Neural crest cell (in vitro differentiated cells): Measurements from ENCODE around the gene NEURL2. TPM values are rescaled to one million over a fixed set of nuclear protein-coding genes. Genes with fewer than 3 reads are reported as not detected.

ENCODE experiments used
- DNase-seq: peaks from one replicate; pipeline ENCODE4 v3.0.0; 2021; ENCODE audit warnings: low read depth, mixed read lengths, low spot score
- H3K27ac Mint-ChIP-seq: one replicate; pipeline ENCODE4 v1.8.0; 2021; ENCODE audit warnings: mild to moderate bottlenecking, mixed read lengths; ENCODE audit not compliant: unreplicated experiment
- H3K27me3 Mint-ChIP-seq: 2 replicates; pipeline ENCODE4 v1.8.0; 2021; ENCODE audit warnings: low read depth, mild to moderate bottlenecking, mixed read lengths
- H3K36me3 Mint-ChIP-seq: 2 replicates; pipeline ENCODE4 v1.8.0; 2021; ENCODE audit warnings: low read depth, mild to moderate bottlenecking, mixed read lengths
- H3K4me1 Mint-ChIP-seq: 2 replicates; pipeline ENCODE4 v1.8.0; 2021; ENCODE audit warnings: mixed read lengths
- H3K4me3 Mint-ChIP-seq: one replicate; pipeline ENCODE4 v1.8.0; 2021; ENCODE audit warnings: mild to moderate bottlenecking, mixed read lengths
- H3K9me3 Mint-ChIP-seq: 2 replicates; pipeline ENCODE4 v1.8.0; 2021; ENCODE audit warnings: mixed read lengths
- total RNA-seq: library from RNA; stranded (reverse); gene quantifications from 2 replicates; pipeline ENCODE4 v1.2.1, GENCODE V29; 2021
- TF ChIP-seq, protein P1 (sequence below): fragments of 200-600 bp; sonication (generic); conservative IDR thresholded peaks from 2 replicates; pipeline ENCODE4 v1.5.0; 2021; ENCODE audit warnings: antibody characterized with exemption, mild to moderate bottlenecking

Gene NEURL2
- total RNA-seq, 1 donor from 2014 or later = 3.5 TPM

- Mint-ChIP-seq H3K27ac (no peak overlapping the region), H3K27me3 (peaks cover under 1% of the 10 kb centered on the region), H3K4me3 (no peak overlapping the region), H3K9me3 (no peaks in the 10 kb centered on the region), H3K4me1 (peaks cover 20% of the 10 kb centered on the region), H3K36me3 (peaks cover 7% of the 10 kb centered on the region)
- no peak for DNase-seq
- TF ChIP-seq, protein P1, sequence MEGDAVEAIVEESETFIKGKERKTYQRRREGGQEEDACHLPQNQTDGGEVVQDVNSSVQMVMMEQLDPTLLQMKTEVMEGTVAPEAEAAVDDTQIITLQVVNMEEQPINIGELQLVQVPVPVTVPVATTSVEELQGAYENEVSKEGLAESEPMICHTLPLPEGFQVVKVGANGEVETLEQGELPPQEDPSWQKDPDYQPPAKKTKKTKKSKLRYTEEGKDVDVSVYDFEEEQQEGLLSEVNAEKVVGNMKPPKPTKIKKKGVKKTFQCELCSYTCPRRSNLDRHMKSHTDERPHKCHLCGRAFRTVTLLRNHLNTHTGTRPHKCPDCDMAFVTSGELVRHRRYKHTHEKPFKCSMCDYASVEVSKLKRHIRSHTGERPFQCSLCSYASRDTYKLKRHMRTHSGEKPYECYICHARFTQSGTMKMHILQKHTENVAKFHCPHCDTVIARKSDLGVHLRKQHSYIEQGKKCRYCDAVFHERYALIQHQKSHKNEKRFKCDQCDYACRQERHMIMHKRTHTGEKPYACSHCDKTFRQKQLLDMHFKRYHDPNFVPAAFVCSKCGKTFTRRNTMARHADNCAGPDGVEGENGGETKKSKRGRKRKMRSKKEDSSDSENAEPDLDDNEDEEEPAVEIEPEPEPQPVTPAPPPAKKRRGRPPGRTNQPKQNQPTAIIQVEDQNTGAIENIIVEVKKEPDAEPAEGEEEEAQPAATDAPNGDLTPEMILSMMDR = no peak
Observed at GRCh38 chr20:45909336-45909808, 18.4 kb upstream of the NEURL2 start.

DNA sequence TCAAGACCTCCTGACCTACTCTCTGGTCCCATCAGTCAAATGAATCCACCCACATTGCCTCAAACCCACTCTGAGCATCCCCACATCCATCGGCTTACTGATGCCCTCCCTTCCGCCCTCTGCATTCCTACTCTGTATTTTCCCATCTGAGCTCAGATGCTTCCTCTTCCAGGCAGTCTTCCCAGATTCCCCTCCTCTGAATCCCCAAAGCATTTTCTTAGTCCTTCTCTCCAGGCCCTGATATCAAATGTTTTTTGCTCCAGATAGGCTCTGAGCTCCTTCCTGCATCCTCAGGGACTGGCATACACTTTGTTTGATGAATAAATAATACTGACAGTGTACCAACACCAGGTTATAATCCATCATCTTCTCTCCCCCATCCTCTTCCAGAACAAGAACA lies 17.1 kb upstream of the NEURL2 start:
- no peak for DNase-seq
- Mint-ChIP-seq H3K4me3 (peak overlapping the region; percentile 55), H3K27ac (no peak overlapping the region), H3K9me3 (no peaks in the 10 kb centered on the region), H3K36me3 (peaks cover 7% of the 10 kb centered on the region), H3K27me3 (no peaks in the 10 kb centered on the region), H3K4me1 (peaks cover 20% of the 10 kb centered on the region)
- TF ChIP-seq, protein P1 = no peak

DNA sequence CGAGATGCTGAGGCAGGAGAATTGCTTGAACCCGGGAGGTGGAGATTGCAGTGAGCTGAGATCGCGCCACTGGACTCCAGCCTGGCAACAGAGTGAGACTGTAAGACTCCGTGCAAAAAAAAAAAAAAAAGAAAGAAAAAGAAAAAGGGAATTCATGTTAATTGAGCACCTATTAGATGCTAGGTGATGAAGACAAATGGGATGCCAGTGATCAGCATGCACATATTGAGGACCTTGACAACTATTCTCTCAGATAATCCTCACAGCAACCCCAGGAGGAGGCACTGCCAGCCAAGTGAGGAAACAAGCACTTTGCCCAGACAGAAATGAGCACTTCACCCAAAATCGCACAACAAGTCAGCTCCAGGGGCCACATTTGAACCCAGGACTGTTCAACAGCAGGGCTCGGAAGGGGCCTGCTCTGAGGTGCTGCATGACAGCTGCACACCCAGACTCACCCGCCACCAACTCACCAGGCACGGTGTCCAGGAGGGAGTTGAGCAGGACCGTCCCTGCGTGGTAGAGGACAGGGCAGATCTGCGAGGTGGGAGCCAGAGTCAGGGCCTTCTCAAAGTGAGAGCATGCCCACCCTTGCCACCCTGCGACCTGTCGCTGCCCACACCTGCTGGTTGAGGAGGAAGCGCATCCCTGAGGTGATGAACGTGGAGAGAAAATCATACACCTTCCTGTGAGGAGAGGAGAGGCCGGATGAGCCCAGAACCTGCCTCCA lies 16.4 kb upstream of the NEURL2 start:
- Mint-ChIP-seq H3K36me3 (peaks cover 7% of the 10 kb centered on the region), H3K9me3 (no peaks in the 10 kb centered on the region), H3K27me3 (no peaks in the 10 kb centered on the region), H3K4me1 (peaks cover 19% of the 10 kb centered on the region), H3K4me3 (no peak overlapping the region), H3K27ac (no peak overlapping the region)
- DNase-seq = no peak
- TF ChIP-seq, protein P1 = no peak

GRCh38 chr20:45905505-45906079 lies 14.6 kb upstream of the NEURL2 start:
- Mint-ChIP-seq H3K36me3 (peaks cover 7% of the 10 kb centered on the region), H3K4me3 (no peak overlapping the region), H3K4me1 (peaks cover 10% of the 10 kb centered on the region), H3K9me3 (no peaks in the 10 kb centered on the region), H3K27me3 (no peaks in the 10 kb centered on the region), H3K27ac (no peak overlapping the region)
- TF ChIP-seq, protein P1 = no peak
- DNase-seq = no peak

- Mint-ChIP-seq H3K36me3 (peaks cover 7% of the 10 kb centered on the region), H3K27ac (no peak overlapping the region), H3K4me1 (peaks cover 4% of the 10 kb centered on the region), H3K27me3 (no peaks in the 10 kb centered on the region), H3K4me3 (no peak overlapping the region), H3K9me3 (no peaks in the 10 kb centered on the region)
- TF ChIP-seq, protein P1 = no peak
- DNase-seq = no peak
Observed at GRCh38 chr20:45904583-45905504, 13.8 kb upstream of the NEURL2 start.
